Measurements from ENCODE around the gene DCDC2. TPM values are rescaled to one million over a fixed set of nuclear protein-coding genes. Genes with fewer than 3 reads are reported as not detected.
A peak's percentile ranks its signal among the peaks of the same experiment; 100 is the strongest.
"Not testable (repeated sequence)": the region's sequence is repeated elsewhere in the genome, so short reads cannot be mapped to it uniquely, and the experiment has no call there.

DCDC2 gene
- total RNA-seq, 1 donor from 2014 or later: 494 TPM

DNA sequence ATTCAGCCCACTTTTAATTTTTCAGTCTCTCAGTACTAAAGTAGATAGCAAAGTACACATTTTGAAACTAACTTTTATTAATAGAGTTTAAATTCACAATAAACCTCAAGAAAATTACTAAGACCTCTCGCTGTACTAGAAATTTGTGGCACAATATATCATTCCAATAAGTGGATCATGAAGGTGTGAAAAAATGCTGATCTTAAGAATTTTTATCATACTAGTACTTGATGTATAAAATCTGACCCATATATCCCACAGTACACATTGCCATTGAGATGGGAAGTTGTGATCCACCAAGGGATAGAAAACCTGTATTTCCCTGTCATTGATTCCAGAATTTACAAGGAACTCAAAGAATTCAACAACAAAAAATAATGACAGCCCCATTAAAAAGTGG, 85.7 kb downstream of the DCDC2 start:
- no peak for DNase-seq (ENCODE audit: low read depth)

- no peak for DNase-seq (ENCODE audit: low read depth)
These were observed 87.8 kb downstream of the DCDC2 start for GRCh38 chr6:24270011-24270410.

GRCh38 chr6:24258214-24258613, 99.6 kb downstream of the DCDC2 start:
- not testable (repeated sequence) for DNase-seq (ENCODE audit: low read depth)

DNA sequence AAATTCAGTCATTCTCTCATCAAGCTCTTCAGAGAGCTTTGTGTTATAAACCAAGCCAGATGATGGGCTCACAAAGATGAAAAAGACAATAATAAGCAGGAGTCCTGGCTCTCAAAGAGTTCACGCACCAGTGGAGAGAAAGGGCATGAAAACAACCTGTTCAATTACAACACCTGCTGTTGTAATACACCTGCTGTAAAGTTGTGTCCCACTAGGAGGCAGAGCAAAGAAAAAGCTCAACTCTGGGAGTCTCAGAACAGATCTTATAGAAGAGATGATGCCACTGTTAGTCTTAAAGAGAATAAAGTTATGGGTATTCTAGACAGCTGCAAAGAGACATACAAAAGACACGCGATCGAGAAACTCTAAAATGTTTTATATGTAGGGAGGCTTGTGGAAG, 100.6 kb downstream of the DCDC2 start:
- DNase-seq (ENCODE audit: low read depth): peak; percentile 38

DNA sequence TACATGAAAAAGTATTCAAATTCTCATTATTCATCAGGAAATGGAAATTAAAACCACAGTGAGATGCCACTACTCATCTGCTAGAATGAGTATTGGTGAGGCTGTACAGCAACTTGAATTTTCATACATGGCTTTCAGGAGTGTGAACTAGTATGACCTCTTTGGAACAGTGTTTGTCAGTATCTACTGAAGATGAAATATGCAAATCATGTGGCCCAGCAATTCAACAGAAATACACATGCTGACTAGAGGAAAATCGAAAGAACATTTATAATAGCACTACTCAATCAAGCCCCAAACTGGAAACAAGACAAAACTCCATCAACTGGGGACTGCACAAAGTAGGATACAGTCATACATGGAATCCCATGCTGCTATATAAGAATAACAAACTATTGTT, 102.2 kb downstream of the DCDC2 start:
- DNase-seq (ENCODE audit: low read depth): no peak

DNA sequence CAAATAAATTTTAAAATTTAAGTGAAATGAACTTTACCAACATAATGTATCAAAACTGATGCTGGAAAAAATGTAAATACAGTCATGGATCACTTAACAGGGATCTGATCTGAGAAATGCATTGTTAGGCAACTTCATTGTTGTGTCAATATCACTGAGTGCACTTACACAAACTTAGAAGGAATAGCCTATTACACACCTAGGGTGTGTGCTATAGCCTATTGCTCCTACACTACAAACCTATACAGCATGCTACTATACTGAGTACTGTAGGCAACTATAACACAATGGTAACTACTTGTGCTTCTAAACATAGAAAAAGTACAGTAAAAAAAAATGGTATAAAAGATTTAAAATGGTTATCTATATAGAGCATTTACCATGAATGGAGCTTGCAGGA, 104.5 kb downstream of the DCDC2 start:
- DNase-seq (ENCODE audit: low read depth): no peak

GRCh38 chr6:24252280-24252679, 105.6 kb downstream of the DCDC2 start:
- peak; percentile 43 for DNase-seq (ENCODE audit: low read depth)

- no peak for DNase-seq (ENCODE audit: low read depth)
These were observed 106.5 kb downstream of the DCDC2 start for GRCh38 chr6:24251339-24251738.

DNA sequence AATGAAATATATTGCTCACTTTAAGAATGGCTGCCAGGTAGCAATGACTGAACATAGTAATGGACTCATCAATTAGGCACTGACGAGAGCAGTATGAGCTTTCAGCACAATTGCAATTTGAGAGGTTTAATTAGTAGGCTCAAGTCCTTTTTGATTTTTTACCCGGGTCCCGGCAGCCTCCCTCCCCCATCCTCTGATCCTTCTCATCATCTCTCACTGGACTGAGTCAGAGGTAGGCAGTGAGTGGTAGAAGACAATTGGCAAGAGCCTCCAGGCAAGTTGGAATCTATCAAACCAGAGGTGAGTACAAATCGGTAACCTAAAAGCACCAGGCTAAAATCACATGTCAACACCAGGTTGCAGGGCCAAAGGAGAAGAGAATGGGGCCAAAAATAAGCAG, 107.9 kb downstream of the DCDC2 start:
- no peak for DNase-seq (ENCODE audit: low read depth)

- peak; percentile 80 for DNase-seq (ENCODE audit: low read depth)
These were observed 112.6 kb downstream of the DCDC2 start for GRCh38 chr6:24245275-24245674.

DNA sequence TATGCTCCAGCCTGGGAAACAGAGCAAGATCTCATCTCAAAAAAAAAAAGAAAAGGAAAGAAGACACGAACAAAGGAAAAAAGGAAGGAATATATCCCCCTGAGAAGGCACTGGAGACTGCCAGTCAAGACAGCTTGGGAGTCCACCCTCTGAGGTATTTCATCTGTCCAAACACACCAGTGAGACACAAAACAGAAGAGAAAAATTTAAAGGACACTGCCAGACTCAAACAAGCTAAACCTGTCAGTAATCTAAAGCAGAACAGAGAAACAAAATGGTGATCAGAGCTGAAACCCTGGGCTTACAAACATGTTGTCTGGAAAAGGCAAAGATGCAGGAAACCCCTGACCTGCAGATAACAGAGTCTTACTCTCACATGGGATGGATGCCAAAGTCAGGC, 114.9 kb downstream of the DCDC2 start:
- no peak for DNase-seq (ENCODE audit: low read depth)

DNA sequence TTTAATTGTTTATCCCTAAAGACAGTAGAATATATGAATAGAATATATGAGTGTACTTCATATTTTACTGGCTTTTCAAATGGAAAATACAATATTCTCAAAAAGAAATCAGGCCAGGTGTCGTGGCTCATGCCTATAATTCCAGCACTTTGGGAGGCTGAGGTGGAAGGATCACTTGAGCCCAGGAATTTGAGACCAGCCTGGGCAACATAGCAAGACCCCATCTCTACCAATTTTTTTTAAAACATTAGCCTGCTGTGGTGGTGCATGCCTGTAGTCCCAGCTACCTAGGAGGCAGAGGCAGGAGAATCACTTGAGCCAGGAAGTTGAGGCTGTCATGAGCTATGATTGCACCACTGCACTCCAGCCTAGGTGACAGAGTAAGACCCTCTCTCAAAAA, 116.1 kb downstream of the DCDC2 start:
- not testable (repeated sequence) for DNase-seq (ENCODE audit: low read depth)

GRCh38 chr6:24240943-24241342, 116.9 kb downstream of the DCDC2 start:
- no peak for DNase-seq (ENCODE audit: low read depth)

DNA sequence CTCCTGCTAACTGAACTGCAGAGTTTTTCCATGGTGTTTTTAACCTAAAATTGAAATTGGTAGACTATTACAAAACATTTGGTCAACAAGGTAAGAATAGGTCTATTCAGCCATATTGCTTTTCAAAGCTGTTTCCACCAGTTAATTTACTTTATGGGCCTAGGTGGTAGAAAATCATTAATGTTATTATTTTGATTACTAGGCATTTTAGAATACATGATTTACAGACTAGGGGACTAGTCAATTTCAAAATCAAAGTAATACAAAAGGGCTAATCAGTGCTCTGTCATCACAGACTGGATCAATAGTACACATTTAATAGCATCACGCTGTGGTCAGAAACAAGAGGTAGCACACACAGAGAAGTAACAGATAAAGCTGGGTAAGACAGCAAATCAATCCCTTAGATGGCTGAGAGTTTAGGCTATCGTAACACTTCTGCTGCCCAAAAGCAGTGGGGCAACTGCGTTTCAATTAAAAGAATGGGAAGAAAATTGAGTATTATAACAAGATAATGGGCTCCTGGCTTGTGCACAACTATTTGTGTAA, 117.4 kb downstream of the DCDC2 start:
- DNase-seq (ENCODE audit: low read depth): no peak

DNA sequence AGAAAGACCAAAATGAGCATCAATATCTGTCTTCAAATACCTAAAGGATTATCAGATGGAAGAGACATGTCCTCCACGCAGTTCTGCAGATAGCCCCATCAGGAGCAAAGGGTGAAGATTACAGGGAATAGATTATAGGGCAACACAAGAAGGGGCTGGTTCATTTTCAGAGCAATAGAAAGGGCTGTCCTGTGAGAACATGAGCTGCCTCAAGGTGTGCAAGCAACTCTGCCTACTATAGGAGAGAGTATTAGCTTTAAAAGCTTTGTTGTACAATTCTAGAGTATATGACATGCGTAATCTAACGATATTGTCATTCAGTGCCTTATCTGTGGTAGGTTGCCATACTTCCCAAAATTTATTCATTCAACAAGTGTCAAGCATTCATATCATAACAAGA, 119.2 kb downstream of the DCDC2 start:
- no peak for DNase-seq (ENCODE audit: low read depth)

DNA sequence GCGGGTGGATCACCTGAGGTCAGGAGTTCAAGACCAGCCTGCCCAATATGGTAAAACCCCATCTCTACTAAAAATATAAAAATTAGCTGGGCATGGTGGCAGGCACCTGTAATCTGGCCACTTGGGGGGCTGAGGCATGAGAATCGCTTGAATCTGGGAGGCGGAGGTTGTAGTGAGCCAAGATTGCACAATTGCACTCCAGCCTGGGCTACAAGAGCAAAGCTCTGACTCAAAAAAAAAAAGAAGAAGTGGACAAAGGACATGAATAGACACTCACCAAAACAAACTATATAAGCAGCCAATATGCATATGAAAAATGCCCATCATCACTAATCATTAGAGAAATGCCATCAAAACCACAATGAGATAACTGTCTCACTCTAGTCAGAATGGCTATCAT, 121.1 kb downstream of the DCDC2 start:
- DNase-seq (ENCODE audit: low read depth): not testable (repeated sequence)

GRCh38 chr6:24233813-24234442, 123.9 kb downstream of the DCDC2 start:
- DNase-seq (ENCODE audit: low read depth): no peak

- DNase-seq (ENCODE audit: low read depth): no peak
These were observed 126.4 kb downstream of the DCDC2 start for GRCh38 chr6:24231438-24231977.

GRCh38 chr6:24229696-24230405, 128.0 kb downstream of the DCDC2 start:
- no peak for DNase-seq (ENCODE audit: low read depth)

GRCh38 chr6:24228681-24229255, 129.1 kb downstream of the DCDC2 start:
- DNase-seq (ENCODE audit: low read depth): peak; percentile 93

GRCh38 chr6:24228123-24228522, 129.7 kb downstream of the DCDC2 start:
- no peak for DNase-seq (ENCODE audit: low read depth)

- DNase-seq (ENCODE audit: low read depth): no peak
These were observed 130.3 kb downstream of the DCDC2 start for GRCh38 chr6:24227556-24227955.

- no peak for DNase-seq (ENCODE audit: low read depth)
These were observed 131.3 kb downstream of the DCDC2 start for GRCh38 chr6:24226541-24226940.
